ENCODE results near the gene MAP2K2.

The MAP2K2 gene

GRCh38 chr19:4115050-4115817, 8.7 kb downstream of the MAP2K2 start:
- no peak for TF ChIP-seq CTCF (conservative IDR thresholded peaks at IDR 0.05; ENCODE audit: low read length)
- DNase-seq (ENCODE audit: low read depth), result no peak
- H3K4me3 ChIP-seq (ENCODE audit: low read length), result no peak overlapping the region

GRCh38 chr19:4114181-4114580, 9.7 kb downstream of the MAP2K2 start:
- no peak for DNase-seq (ENCODE audit: low read depth)

GRCh38 chr19:4113398-4114088, 10.4 kb downstream of the MAP2K2 start:
- DNase-seq (ENCODE audit: low read depth), result no peak
- H3K4me3 ChIP-seq (ENCODE audit: low read length), result no peak overlapping the region
- no peak for TF ChIP-seq CTCF (conservative IDR thresholded peaks at IDR 0.05; ENCODE audit: low read length)

More at GRCh38 chr19:4114181-4114580, 9.7 kb downstream of the MAP2K2 start:
- no peak overlapping the region for H3K4me3 ChIP-seq (ENCODE audit: low read length)
- TF ChIP-seq CTCF (conservative IDR thresholded peaks at IDR 0.05; ENCODE audit: low read length), result no peak

DNA sequence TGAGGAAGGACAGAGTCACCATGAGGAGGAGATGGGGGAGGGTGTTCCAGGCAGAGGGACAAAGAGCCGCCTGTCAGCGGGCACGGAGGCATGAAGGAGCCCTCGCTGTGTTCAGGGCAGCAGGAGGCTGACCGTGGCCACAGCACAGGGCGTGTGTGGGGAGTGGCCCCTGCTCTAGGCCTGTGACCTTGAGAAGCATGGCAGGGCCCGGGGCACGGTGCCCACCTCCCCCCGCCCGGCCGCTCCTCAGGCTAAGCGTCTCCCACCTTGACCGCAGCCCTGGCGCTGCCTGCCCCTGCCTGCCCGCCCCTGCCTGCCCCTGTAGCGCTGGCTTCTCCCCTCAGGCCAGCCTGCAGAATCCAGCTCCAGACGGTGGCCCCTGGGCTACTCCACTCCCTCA, 11.6 kb downstream of the MAP2K2 start:
- no peak overlapping the region for H3K4me3 ChIP-seq (ENCODE audit: low read length)
- no peak for DNase-seq (ENCODE audit: low read depth)
- TF ChIP-seq CTCF (conservative IDR thresholded peaks at IDR 0.05; ENCODE audit: low read length), result no peak

- DNase-seq (ENCODE audit: low read depth), result no peak
- no peak for TF ChIP-seq CTCF (conservative IDR thresholded peaks at IDR 0.05; ENCODE audit: low read length)
- H3K4me3 ChIP-seq (ENCODE audit: low read length), result no peak overlapping the region
Observed at GRCh38 chr19:4109626-4109945, 14.3 kb downstream of the MAP2K2 start.

GRCh38 chr19:4108767-4109625, 14.9 kb downstream of the MAP2K2 start:
- no peak overlapping the region for H3K4me3 ChIP-seq (ENCODE audit: low read length)
- TF ChIP-seq CTCF (conservative IDR thresholded peaks at IDR 0.05; ENCODE audit: low read length), result no peak
- no peak for DNase-seq (ENCODE audit: low read depth)
